Measurements from ENCODE around the gene FBXO39. TPM values are rescaled to one million over a fixed set of nuclear protein-coding genes. Genes with fewer than 3 reads are reported as not detected.
"Not testable (repeated sequence)": the region's sequence is repeated elsewhere in the genome, so short reads cannot be mapped to it uniquely, and the experiment has no call there.

The FBXO39 gene
- total RNA-seq, 4 donors from 2014 or later, result 0.20 to 0.21 TPM; not detected in 2

- Histone ChIP-seq H3K4me3 (peak overlapping the region; percentile 31 to 72 (median 50)), H3K4me1 (peaks cover 0 to 59% (median 30%) of the 10 kb centered on the region in 4 donors), H3K27me3 (no peaks in the 10 kb centered on the region), H3K36me3 (peaks cover 0 to 36% (median 0%) of the 10 kb centered on the region in 3 donors), H3K9me3 (no peaks in the 10 kb centered on the region), H3K27ac (peak overlapping the region in 3 of 4 donors; percentile 80 to 92 (median 86))
- DNase-seq (ENCODE audit: low spot score in 2 of 2), result no peak
- no peak for TF ChIP-seq EP300 (IDR thresholded peaks at IDR 0.05)
- 65 to 67% methylated on average over 13 of the region's 13 CpGs for WGBS, 2 donors
Measured at GRCh38 chr17:6756425-6757031, 19.5 kb upstream of the FBXO39 start.

DNA sequence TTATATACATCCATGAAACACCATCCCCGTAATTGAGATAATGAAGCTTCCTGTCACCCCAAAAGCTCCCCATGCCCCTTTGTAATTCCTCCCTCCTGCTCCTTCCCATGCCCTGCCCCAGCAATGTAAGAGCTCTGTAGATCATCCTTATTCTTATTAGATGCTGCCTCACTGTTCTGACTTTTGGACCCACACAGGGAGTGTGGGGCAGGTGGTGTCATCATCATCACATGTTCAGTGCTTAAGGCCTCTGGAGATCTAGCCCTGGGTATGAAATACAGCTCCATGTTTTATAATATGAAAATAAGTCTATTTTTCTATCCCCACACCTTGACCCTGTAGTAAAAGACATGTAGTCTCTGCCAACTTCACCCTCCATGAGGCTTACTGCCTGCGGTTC is 18.3 kb upstream of the FBXO39 start:
- TF ChIP-seq POLR2A (IDR thresholded peaks at IDR 0.05) (no peak), CTCF (IDR thresholded peaks at IDR 0.05) (no peak), EP300 (IDR thresholded peaks at IDR 0.05) (no peak)
- H3K27me3 ChIP-seq, result no peaks in the 10 kb centered on the region
- no peak for DNase-seq (ENCODE audit: low spot score in 2 of 2)
- H3K4me3 ChIP-seq, result no peak overlapping the region
- 85 to 97% methylated on average over 2 of the region's 2 CpGs for WGBS, 2 donors
- H3K4me1 ChIP-seq, result peaks cover 0 to 49% (median 22%) of the 10 kb centered on the region in 4 donors
- H3K9me3 ChIP-seq, result no peaks in the 10 kb centered on the region
- H3K36me3 ChIP-seq, result peaks cover 0 to 48% (median 0%) of the 10 kb centered on the region in 3 donors
- H3K27ac ChIP-seq, result no peak overlapping the region

GRCh38 chr17:6761779-6762178 is 14.2 kb upstream of the FBXO39 start:
- Histone ChIP-seq H3K27me3 (no peaks in the 10 kb centered on the region), H3K9me3 (peaks cover 0 to 13% (median 0%) of the 10 kb centered on the region in 4 donors), H3K27ac (no peak overlapping the region), H3K4me3 (no peak overlapping the region), H3K4me1 (peaks cover 0 to 16% (median 3%) of the 10 kb centered on the region in 4 donors), H3K36me3 (peaks cover 0 to 88% (median 14%) of the 10 kb centered on the region in 3 donors)
- no peak for TF ChIP-seq POLR2A (IDR thresholded peaks at IDR 0.05)
- TF ChIP-seq EP300 (IDR thresholded peaks at IDR 0.05), result no peak
- TF ChIP-seq CTCF (IDR thresholded peaks at IDR 0.05), result no peak
- 81 to 82% methylated on average over 8 of the region's 8 CpGs for WGBS, 2 donors
- no peak for DNase-seq (ENCODE audit: low spot score in 2 of 2)

DNA sequence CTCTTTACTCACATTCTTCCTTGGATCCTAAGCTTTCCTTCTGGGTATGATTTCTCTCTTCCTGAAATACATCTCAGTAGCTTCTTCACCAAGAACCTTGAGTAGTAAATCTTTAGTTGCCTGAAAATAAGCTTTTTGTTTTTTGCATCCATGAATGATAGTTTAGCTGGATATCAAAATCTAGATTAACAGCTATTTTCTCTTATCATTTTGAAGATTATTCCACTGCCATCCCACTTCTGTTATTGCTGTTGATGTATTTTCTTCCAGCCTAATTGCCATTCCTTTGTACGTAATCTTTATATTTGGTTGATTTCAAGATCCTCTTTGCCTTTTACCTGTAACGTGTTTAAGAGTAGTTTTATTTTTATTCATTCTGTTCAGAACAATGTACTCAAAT is 7.6 kb upstream of the FBXO39 start:
- WGBS, 2 donors, result 93 to 97% methylated on average over 2 of the region's 2 CpGs
- Histone ChIP-seq H3K27me3 (no peaks in the 10 kb centered on the region), H3K36me3 (peaks cover 5 to 100% (median 61%) of the 10 kb centered on the region in 3 donors), H3K27ac (no peak overlapping the region), H3K9me3 (peaks cover 0 to 72% (median 14%) of the 10 kb centered on the region in 4 donors), H3K4me1 (no peaks in the 10 kb centered on the region), H3K4me3 (no peak overlapping the region)
- TF ChIP-seq CTCF (IDR thresholded peaks at IDR 0.05) (no peak), EP300 (IDR thresholded peaks at IDR 0.05) (no peak), POLR2A (IDR thresholded peaks at IDR 0.05) (no peak)
- DNase-seq (ENCODE audit: low spot score in 2 of 2), result no peak

- H3K4me3 ChIP-seq, result no peak overlapping the region
- peaks cover 5 to 80% (median 47%) of the 10 kb centered on the region in 3 donors for H3K36me3 ChIP-seq
- H3K27ac ChIP-seq, result no peak overlapping the region
- no peak for TF ChIP-seq EP300 (IDR thresholded peaks at IDR 0.05)
- H3K27me3 ChIP-seq, result no peaks in the 10 kb centered on the region
- no peak for DNase-seq (ENCODE audit: low spot score in 2 of 2)
- WGBS, 2 donors, result 88 to 93% methylated on average over 1 of the region's 1 CpG
- H3K9me3 ChIP-seq, result peaks cover 0 to 93% (median 20%) of the 10 kb centered on the region in 4 donors
- peaks cover 0 to 8% (median 0%) of the 10 kb centered on the region in 4 donors for H3K4me1 ChIP-seq
Measured at GRCh38 chr17:6772016-6772415, 4.0 kb upstream of the FBXO39 start.

- not testable (repeated sequence) for H3K27ac ChIP-seq; H3K4me1 ChIP-seq; DNase-seq (ENCODE audit: low spot score in 2 of 2); H3K4me3 ChIP-seq; H3K27me3 ChIP-seq
- Histone ChIP-seq H3K9me3 (peaks cover 0 to 87% (median 9%) of the 10 kb centered on the region in 4 donors), H3K36me3 (peaks cover 5 to 51% (median 30%) of the 10 kb centered on the region in 3 donors)
- 95 to 98% methylated on average over 8 of the region's 8 CpGs for WGBS, 2 donors
Measured at GRCh38 chr17:6774906-6775305, 1.1 kb upstream of the FBXO39 start.

Data from tibial nerve (tissue), 4 donors.